ENCODE data around the gene ID3. TPM values are rescaled to one million over a fixed set of nuclear protein-coding genes. Genes with fewer than 3 reads are reported as not detected.

Gene ID3
- total and polyA plus RNA-seq, 9 of the 15 experiments (the other 6 are each of a cell fraction or from before 2014, with no cell fraction given), result 6.8 to 59.8 (median 23.5) TPM

DNA sequence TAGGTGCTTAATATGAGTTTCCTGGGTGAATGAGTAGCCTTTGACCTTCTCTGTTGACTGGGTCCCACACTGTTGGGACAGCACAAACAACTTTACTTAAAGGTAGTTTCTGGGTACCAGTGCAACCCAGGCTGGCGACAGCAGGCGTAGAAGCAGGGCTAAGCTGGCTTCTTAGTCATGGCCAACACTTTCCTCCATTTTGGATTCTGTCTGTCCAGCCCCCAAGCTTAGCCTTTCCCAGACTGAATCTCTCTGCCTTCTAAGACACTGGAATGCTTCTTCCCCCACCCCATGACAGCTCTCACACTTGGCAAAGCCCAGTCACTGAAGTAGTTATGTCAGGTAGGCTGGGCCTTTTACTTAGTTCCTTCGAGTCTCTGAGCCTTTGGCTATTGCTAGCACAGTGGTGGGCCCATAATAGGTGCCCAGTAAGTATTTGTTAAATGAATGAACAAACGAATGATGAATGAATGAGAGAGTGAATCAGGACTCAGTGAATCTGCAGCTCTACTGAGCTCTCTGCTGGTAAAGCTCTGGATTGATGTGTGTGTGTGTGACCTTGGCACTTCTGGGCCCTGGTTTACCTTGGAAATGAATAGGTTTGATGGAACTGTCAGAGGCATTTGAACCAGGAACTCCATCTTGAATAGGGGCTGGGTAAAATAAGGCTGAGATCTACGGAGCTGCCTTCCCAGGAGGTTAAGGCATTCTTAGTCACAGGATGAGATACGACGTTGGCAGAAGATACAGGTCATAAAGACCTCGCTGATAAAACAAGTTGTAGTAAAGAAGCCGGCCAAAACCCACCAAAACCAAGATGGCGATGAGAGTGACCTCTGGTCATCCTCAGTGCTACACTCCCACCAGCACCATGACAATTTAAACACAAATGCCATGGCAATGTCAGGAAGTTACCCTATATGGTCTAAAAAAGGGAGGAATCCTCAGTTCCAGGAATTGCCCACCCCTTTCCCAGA lies 37.4 kb upstream of the ID3 start (continued):
- TF ChIP-seq KLF6 (CRISPR knock-in tag; IDR thresholded peaks at IDR 0.05; ENCODE audit: borderline replicate concordance), result peak; percentile 82
- TF ChIP-seq SMC3 (conservative IDR thresholded peaks at IDR 0.05; ENCODE audit: insufficient read depth, low read depth, low read length), result no peak
- TF ChIP-seq ZNF41 (CRISPR knock-in tag; conservative IDR thresholded peaks at IDR 0.05), result peak; percentile 87
- TF ChIP-seq RFX7 (CRISPR knock-in tag; IDR thresholded peaks at IDR 0.05), result peak; percentile 76; the same call in 1 of the 2 replicates
- peak; percentile 82 for TF ChIP-seq DMBX1 (CRISPR knock-in tag; IDR thresholded peaks at IDR 0.05; ENCODE audit: borderline replicate concordance)
- TF ChIP-seq NR4A1 (CRISPR knock-in tag; IDR thresholded peaks at IDR 0.05), result peak; percentile 74
- no peak for TF ChIP-seq NR4A1 (tag; IDR thresholded peaks at IDR 0.05)
- TF ChIP-seq ESRRA (IDR thresholded peaks at IDR 0.05; ENCODE audit: borderline replicate concordance, low read depth), result peak; percentile 87
- peak; percentile 79 for TF ChIP-seq PTTG1 (tag; IDR thresholded peaks at IDR 0.05; ENCODE audit: low read depth)
- TF ChIP-seq PYGO2 (tag; IDR thresholded peaks at IDR 0.05), result peak; percentile 90
- TF ChIP-seq PHB2 (IDR thresholded peaks at IDR 0.05; ENCODE audit: low read depth), result no peak
- 0 out of 2 replicates have a peak, but pooled peaks have one; percentile 20 for TF ChIP-seq JUNB (CRISPR knock-in tag; conservative IDR thresholded peaks at IDR 0.05)
- TF ChIP-seq RFX1 (IDR thresholded peaks at IDR 0.05), result peak; percentile 80; the same call in 1 of the 2 replicates
- no peak for TF ChIP-seq ZNF324 (CRISPR knock-in tag; IDR thresholded peaks at IDR 0.05)
- TF ChIP-seq, protein P1, sequence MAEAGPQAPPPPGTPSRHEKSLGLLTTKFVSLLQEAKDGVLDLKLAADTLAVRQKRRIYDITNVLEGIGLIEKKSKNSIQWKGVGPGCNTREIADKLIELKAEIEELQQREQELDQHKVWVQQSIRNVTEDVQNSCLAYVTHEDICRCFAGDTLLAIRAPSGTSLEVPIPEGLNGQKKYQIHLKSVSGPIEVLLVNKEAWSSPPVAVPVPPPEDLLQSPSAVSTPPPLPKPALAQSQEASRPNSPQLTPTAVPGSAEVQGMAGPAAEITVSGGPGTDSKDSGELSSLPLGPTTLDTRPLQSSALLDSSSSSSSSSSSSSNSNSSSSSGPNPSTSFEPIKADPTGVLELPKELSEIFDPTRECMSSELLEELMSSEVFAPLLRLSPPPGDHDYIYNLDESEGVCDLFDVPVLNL (CRISPR knock-in tag; IDR thresholded peaks at IDR 0.05; ENCODE audit: low read depth), result no peak
- TF ChIP-seq ZNF232 (CRISPR knock-in tag; IDR thresholded peaks at IDR 0.05), result no peak
- no peak for TF ChIP-seq ZNF23 (CRISPR knock-in tag; IDR thresholded peaks at IDR 0.05)
- peak; percentile 53; the same call in 1 of the 2 replicates for TF ChIP-seq SMAD4 (CRISPR knock-in tag; conservative IDR thresholded peaks at IDR 0.05)
- no peak for TF ChIP-seq PRPF4 (IDR thresholded peaks at IDR 0.05; ENCODE audit: insufficient read depth, low read depth, low read length, poor library complexity, severe bottlenecking)
- TF ChIP-seq SRF (CRISPR knock-in tag; IDR thresholded peaks at IDR 0.05), result peak; percentile 97 to 99
- TF ChIP-seq RHOXF2B (CRISPR knock-in tag; conservative IDR thresholded peaks at IDR 0.05), result 0 out of 2 replicates have a peak, but pooled peaks have one; percentile 45
- TF ChIP-seq KLF16 (IDR thresholded peaks at IDR 0.05), result peak; percentile 63; the same call in 1 of the 2 replicates
- TF ChIP-seq SIX5 (IDR thresholded peaks at IDR 0.05; ENCODE audit: borderline replicate concordance in 1 of 2, insufficient read depth in 1 of 2, low read depth in 1 of 2, low read length in 2 of 2), result no peak
- TF ChIP-seq, protein P2, sequence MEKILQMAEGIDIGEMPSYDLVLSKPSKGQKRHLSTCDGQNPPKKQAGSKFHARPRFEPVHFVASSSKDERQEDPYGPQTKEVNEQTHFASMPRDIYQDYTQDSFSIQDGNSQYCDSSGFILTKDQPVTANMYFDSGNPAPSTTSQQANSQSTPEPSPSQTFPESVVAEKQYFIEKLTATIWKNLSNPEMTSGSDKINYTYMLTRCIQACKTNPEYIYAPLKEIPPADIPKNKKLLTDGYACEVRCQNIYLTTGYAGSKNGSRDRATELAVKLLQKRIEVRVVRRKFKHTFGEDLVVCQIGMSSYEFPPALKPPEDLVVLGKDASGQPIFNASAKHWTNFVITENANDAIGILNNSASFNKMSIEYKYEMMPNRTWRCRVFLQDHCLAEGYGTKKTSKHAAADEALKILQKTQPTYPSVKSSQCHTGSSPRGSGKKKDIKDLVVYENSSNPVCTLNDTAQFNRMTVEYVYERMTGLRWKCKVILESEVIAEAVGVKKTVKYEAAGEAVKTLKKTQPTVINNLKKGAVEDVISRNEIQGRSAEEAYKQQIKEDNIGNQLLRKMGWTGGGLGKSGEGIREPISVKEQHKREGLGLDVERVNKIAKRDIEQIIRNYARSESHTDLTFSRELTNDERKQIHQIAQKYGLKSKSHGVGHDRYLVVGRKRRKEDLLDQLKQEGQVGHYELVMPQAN (IDR thresholded peaks at IDR 0.05; ENCODE audit: borderline replicate concordance), result no peak
- TF ChIP-seq ZNF408 (CRISPR knock-in tag; IDR thresholded peaks at IDR 0.05; ENCODE audit: low read depth), result no peak
